ENCODE results near the gene CUL3. TPM values are rescaled to one million over a fixed set of nuclear protein-coding genes. Genes with fewer than 3 reads are reported as not detected.
"Not testable (repeated sequence)": the region's sequence is repeated elsewhere in the genome, so short reads cannot be mapped to it uniquely, and the experiment has no call there.

The CUL3 gene
- total RNA-seq, 2 experiments from 2014 or later: 50.6 to 155 TPM

GRCh38 chr2:224611938-224612337 is 26.8 kb upstream of the CUL3 start:
- Histone ChIP-seq H3K36me3 (ENCODE audit: insufficient read depth, low read length) (no peaks in the 10 kb centered on the region), H3K9me3 (ENCODE audit: low read length) (no peaks in the 10 kb centered on the region), H3K4me3 (ENCODE audit: low read depth, low read length, poor library complexity, severe bottlenecking) (no peak overlapping the region), H3K27ac (ENCODE audit: low read depth, low read length, poor library complexity, severe bottlenecking) (no peak overlapping the region), H3K9me2 (ENCODE audit: insufficient read depth, low read length) (no peaks in the 10 kb centered on the region), H3K4me1 (ENCODE audit: insufficient read depth, low read length, poor library complexity, severe bottlenecking) (peaks cover 10% of the 10 kb centered on the region), H2AFZ (ENCODE audit: low read length) (peak overlapping the region; percentile 76; the same call in 1 of the 2 replicates), H3K4me2 (ENCODE audit: low read length) (peak overlapping the region; percentile 28; the same call in 1 of the 2 replicates), H4K20me1 (ENCODE audit: insufficient read depth, low read length) (no peaks in the 10 kb centered on the region), H3K79me2 (ENCODE audit: insufficient read depth, low read depth, low read length) (no peaks in the 10 kb centered on the region)
- POLR2A ChIA-PET: no interaction called here
- BruUV-seq (replicated peaks): no TSS peak
- DNase-seq (ENCODE audit: low spot score): peak; percentile 80
- CTCF ChIA-PET (ENCODE audit: unreplicated experiment): no interaction called here
- TF ChIP-seq, protein P1, sequence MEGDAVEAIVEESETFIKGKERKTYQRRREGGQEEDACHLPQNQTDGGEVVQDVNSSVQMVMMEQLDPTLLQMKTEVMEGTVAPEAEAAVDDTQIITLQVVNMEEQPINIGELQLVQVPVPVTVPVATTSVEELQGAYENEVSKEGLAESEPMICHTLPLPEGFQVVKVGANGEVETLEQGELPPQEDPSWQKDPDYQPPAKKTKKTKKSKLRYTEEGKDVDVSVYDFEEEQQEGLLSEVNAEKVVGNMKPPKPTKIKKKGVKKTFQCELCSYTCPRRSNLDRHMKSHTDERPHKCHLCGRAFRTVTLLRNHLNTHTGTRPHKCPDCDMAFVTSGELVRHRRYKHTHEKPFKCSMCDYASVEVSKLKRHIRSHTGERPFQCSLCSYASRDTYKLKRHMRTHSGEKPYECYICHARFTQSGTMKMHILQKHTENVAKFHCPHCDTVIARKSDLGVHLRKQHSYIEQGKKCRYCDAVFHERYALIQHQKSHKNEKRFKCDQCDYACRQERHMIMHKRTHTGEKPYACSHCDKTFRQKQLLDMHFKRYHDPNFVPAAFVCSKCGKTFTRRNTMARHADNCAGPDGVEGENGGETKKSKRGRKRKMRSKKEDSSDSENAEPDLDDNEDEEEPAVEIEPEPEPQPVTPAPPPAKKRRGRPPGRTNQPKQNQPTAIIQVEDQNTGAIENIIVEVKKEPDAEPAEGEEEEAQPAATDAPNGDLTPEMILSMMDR (conservative IDR thresholded peaks at IDR 0.05; ENCODE audit: low read length): peak; percentile 93
- TF ChIP-seq EZH2phosphoT487 (IDR thresholded peaks at IDR 0.05; ENCODE audit: borderline replicate concordance, low read depth, low read length): no peak
- intact Hi-C loops (cut with micrococcal nuclease; ENCODE audit: unreplicated experiment): loop anchor here (1.0 to 2.0 kb wide), 4 partner anchors 35 to 391 kb away; no protein-coding TSS in a partner anchor

DNA sequence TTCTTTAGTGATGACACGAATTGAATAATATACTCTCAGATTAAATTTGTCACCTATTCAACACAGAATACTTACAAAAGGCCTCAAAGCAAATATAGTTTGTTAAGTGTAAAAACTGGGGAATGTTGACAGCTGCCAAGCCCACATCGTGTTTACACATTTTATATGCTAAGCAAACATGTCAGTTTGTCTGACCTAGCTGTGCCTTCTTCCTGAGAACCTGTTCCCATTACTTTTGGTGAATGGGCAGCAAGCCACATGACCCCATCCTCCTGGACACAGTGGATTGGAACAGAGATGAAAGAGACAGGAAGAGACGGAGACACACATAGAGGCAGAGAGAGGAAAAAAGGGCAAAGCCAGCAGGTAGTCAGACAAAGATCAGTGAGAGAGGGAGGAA is 22.9 kb upstream of the CUL3 start:
- no peak for DNase-seq (ENCODE audit: low spot score)
- CTCF ChIA-PET (ENCODE audit: unreplicated experiment): no interaction called here
- BruUV-seq (replicated peaks): no TSS peak

GRCh38 chr2:224603746-224604500 is 18.8 kb upstream of the CUL3 start:
- H3K4me1 ChIP-seq (ENCODE audit: insufficient read depth, low read length, poor library complexity, severe bottlenecking); CTCF ChIA-PET (ENCODE audit: unreplicated experiment); H3K9me3 ChIP-seq (ENCODE audit: low read length); H2AFZ ChIP-seq (ENCODE audit: low read length); intact Hi-C loops (cut with micrococcal nuclease; ENCODE audit: unreplicated experiment); POLR2A ChIA-PET; H3K4me3 ChIP-seq (ENCODE audit: low read depth, low read length, poor library complexity, severe bottlenecking); DNase-seq (ENCODE audit: low spot score); H3K9me2 ChIP-seq (ENCODE audit: insufficient read depth, low read length); H3K79me2 ChIP-seq (ENCODE audit: insufficient read depth, low read depth, low read length); H4K20me1 ChIP-seq (ENCODE audit: insufficient read depth, low read length); BruUV-seq (replicated peaks); H3K36me3 ChIP-seq (ENCODE audit: insufficient read depth, low read length); H3K27ac ChIP-seq (ENCODE audit: low read depth, low read length, poor library complexity, severe bottlenecking); H3K4me2 ChIP-seq (ENCODE audit: low read length): not testable (repeated sequence)

More for the DNA sequence above, 22.9 kb upstream of the CUL3 start:
- H3K4me1 ChIP-seq (ENCODE audit: insufficient read depth, low read length, poor library complexity, severe bottlenecking): peaks cover 10% of the 10 kb centered on the region
- H3K79me2 ChIP-seq (ENCODE audit: insufficient read depth, low read depth, low read length): no peaks in the 10 kb centered on the region
- H3K9me2 ChIP-seq (ENCODE audit: insufficient read depth, low read length): no peaks in the 10 kb centered on the region
- H2AFZ ChIP-seq (ENCODE audit: low read length): peak overlapping the region; percentile 38; the same call in 1 of the 2 replicates
- H3K9me3 ChIP-seq (ENCODE audit: low read length): no peaks in the 10 kb centered on the region
- H3K4me2 ChIP-seq (ENCODE audit: low read length): no peak overlapping the region
- POLR2A ChIA-PET: interaction anchor here (0.9 to 2.2 kb wide), 8 partner anchors 9 to 256 kb away, joined by 3 to 16 read pairs (median 3); partner anchors contain the start of gene CUL3
- TF ChIP-seq, protein P1 (conservative IDR thresholded peaks at IDR 0.05; ENCODE audit: low read length): no peak
- no peak for TF ChIP-seq EZH2phosphoT487 (IDR thresholded peaks at IDR 0.05; ENCODE audit: borderline replicate concordance, low read depth, low read length)
- no peak overlapping the region for H3K4me3 ChIP-seq (ENCODE audit: low read depth, low read length, poor library complexity, severe bottlenecking)
- no peak overlapping the region for H3K27ac ChIP-seq (ENCODE audit: low read depth, low read length, poor library complexity, severe bottlenecking)
- H3K36me3 ChIP-seq (ENCODE audit: insufficient read depth, low read length): no peaks in the 10 kb centered on the region
- intact Hi-C loops (cut with micrococcal nuclease; ENCODE audit: unreplicated experiment): no loop called here
- no peaks in the 10 kb centered on the region for H4K20me1 ChIP-seq (ENCODE audit: insufficient read depth, low read length)

GRCh38 chr2:224602778-224603375 is 17.7 kb upstream of the CUL3 start:
- H3K4me1 ChIP-seq (ENCODE audit: insufficient read depth, low read length, poor library complexity, severe bottlenecking); H3K36me3 ChIP-seq (ENCODE audit: insufficient read depth, low read length); H3K9me2 ChIP-seq (ENCODE audit: insufficient read depth, low read length); DNase-seq (ENCODE audit: low spot score); H3K4me2 ChIP-seq (ENCODE audit: low read length); H3K79me2 ChIP-seq (ENCODE audit: insufficient read depth, low read depth, low read length); H3K9me3 ChIP-seq (ENCODE audit: low read length); H2AFZ ChIP-seq (ENCODE audit: low read length); H3K4me3 ChIP-seq (ENCODE audit: low read depth, low read length, poor library complexity, severe bottlenecking); BruUV-seq (replicated peaks); intact Hi-C loops (cut with micrococcal nuclease; ENCODE audit: unreplicated experiment); CTCF ChIA-PET (ENCODE audit: unreplicated experiment); H3K27ac ChIP-seq (ENCODE audit: low read depth, low read length, poor library complexity, severe bottlenecking); H4K20me1 ChIP-seq (ENCODE audit: insufficient read depth, low read length): not testable (repeated sequence)
- POLR2A ChIA-PET: interaction anchor here (0.6 to 1.9 kb wide), 2 partner anchors 9 to 15 kb away, joined by 4 to 9 read pairs; no protein-coding TSS in a partner anchor
